Measurements from ENCODE around the gene VKORC1L1. TPM values are rescaled to one million over a fixed set of nuclear protein-coding genes. Genes with fewer than 3 reads are reported as not detected.

The VKORC1L1 gene
- total and polyA plus RNA-seq, 9 of the 15 experiments (the other 6 are each of a cell fraction or from before 2014, with no cell fraction given), result 6.8 to 36.5 (median 19.3) TPM

GRCh38 chr7:65980478-65981250 is 107.8 kb downstream of the VKORC1L1 start (continued):
- TF ChIP-seq BRCA1 (IDR thresholded peaks at IDR 0.05) (no peak), BRCA1 (CRISPR knock-in tag; IDR thresholded peaks at IDR 0.05) (no peak), TAF15 (IDR thresholded peaks at IDR 0.05; ENCODE audit: low read depth, low read length) (no peak), FOXM1 (IDR thresholded peaks at IDR 0.05; ENCODE audit: low read depth) (no peak), FOXM1 (CRISPR knock-in tag; IDR thresholded peaks at IDR 0.05; ENCODE audit: low read depth) (no peak), NFXL1 (CRISPR knock-in tag; IDR thresholded peaks at IDR 0.05) (no peak), ELF4 (CRISPR knock-in tag; IDR thresholded peaks at IDR 0.05) (no peak), ZC3H11A (IDR thresholded peaks at IDR 0.05; ENCODE audit: low read depth, low read length) (no peak), YY1 (IDR thresholded peaks at IDR 0.05; ENCODE audit: borderline replicate concordance in 1 of 3, control insufficient read depth in 1 of 3, extremely low read depth in 1 of 3, insufficient read depth in 3 of 3, insufficient read length in 1 of 3, insufficient replicate concordance in 2 of 3, low read depth in 1 of 3, low read length in 2 of 3) (no peak), PATZ1 (CRISPR knock-in tag; IDR thresholded peaks at IDR 0.05; ENCODE audit: borderline replicate concordance) (no peak), TCFL5 (CRISPR knock-in tag; conservative IDR thresholded peaks at IDR 0.05) (no peak), GTF2A2 (tag; IDR thresholded peaks at IDR 0.05) (no peak), MCM5 (IDR thresholded peaks at IDR 0.05; ENCODE audit: low read depth) (no peak), IRF9 (tag; IDR thresholded peaks at IDR 0.05) (no peak), ZNF668 (CRISPR knock-in tag; IDR thresholded peaks at IDR 0.05) (no peak), LARP7 (IDR thresholded peaks at IDR 0.05) (no peak), THAP12 (CRISPR knock-in tag; IDR thresholded peaks at IDR 0.05) (no peak), ATF6 (CRISPR knock-in tag; IDR thresholded peaks at IDR 0.05) (no peak), HDAC8 (tag; IDR thresholded peaks at IDR 0.05) (no peak)
